ENCODE measurements around the gene STH. TPM values are rescaled to one million over a fixed set of nuclear protein-coding genes. Genes with fewer than 3 reads are reported as not detected.

Gene STH
- total and polyA plus RNA-seq, 10 of the 15 experiments (the other 5 are each of a cell fraction or from before 2014, with no cell fraction given), result not detected

DNA sequence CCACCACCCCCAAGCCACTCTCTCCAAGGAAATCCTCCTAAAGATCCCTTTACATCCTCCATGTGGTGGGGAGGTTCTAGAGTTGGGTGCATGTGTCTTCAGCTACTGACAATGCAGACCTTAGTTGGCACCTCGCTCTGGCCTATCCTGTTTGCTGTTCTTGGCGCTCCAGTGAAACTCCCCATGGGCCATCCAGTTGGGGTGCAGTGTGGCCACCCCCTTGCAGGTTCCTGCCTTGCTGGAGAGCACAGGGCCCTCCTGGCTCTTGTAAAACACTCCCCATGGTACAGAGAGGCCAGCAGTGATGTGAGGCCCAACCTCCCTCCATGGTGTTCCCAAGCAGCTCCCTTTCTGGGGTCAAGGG lies 22.7 kb upstream of the STH start (continued):
- TF ChIP-seq, protein P1, sequence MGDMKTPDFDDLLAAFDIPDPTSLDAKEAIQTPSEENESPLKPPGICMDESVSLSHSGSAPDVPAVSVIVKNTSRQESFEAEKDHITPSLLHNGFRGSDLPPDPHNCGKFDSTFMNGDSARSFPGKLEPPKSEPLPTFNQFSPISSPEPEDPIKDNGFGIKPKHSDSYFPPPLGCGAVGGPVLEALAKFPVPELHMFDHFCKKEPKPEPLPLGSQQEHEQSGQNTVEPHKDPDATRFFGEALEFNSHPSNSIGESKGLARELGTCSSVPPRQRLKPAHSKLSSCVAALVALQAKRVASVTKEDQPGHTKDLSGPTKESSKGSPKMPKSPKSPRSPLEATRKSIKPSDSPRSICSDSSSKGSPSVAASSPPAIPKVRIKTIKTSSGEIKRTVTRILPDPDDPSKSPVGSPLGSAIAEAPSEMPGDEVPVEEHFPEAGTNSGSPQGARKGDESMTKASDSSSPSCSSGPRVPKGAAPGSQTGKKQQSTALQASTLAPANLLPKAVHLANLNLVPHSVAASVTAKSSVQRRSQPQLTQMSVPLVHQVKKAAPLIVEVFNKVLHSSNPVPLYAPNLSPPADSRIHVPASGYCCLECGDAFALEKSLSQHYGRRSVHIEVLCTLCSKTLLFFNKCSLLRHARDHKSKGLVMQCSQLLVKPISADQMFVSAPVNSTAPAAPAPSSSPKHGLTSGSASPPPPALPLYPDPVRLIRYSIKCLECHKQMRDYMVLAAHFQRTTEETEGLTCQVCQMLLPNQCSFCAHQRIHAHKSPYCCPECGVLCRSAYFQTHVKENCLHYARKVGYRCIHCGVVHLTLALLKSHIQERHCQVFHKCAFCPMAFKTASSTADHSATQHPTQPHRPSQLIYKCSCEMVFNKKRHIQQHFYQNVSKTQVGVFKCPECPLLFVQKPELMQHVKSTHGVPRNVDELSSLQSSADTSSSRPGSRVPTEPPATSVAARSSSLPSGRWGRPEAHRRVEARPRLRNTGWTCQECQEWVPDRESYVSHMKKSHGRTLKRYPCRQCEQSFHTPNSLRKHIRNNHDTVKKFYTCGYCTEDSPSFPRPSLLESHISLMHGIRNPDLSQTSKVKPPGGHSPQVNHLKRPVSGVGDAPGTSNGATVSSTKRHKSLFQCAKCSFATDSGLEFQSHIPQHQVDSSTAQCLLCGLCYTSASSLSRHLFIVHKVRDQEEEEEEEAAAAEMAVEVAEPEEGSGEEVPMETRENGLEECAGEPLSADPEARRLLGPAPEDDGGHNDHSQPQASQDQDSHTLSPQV (IDR thresholded peaks at IDR 0.05), result no peak
- TF ChIP-seq, protein P2, sequence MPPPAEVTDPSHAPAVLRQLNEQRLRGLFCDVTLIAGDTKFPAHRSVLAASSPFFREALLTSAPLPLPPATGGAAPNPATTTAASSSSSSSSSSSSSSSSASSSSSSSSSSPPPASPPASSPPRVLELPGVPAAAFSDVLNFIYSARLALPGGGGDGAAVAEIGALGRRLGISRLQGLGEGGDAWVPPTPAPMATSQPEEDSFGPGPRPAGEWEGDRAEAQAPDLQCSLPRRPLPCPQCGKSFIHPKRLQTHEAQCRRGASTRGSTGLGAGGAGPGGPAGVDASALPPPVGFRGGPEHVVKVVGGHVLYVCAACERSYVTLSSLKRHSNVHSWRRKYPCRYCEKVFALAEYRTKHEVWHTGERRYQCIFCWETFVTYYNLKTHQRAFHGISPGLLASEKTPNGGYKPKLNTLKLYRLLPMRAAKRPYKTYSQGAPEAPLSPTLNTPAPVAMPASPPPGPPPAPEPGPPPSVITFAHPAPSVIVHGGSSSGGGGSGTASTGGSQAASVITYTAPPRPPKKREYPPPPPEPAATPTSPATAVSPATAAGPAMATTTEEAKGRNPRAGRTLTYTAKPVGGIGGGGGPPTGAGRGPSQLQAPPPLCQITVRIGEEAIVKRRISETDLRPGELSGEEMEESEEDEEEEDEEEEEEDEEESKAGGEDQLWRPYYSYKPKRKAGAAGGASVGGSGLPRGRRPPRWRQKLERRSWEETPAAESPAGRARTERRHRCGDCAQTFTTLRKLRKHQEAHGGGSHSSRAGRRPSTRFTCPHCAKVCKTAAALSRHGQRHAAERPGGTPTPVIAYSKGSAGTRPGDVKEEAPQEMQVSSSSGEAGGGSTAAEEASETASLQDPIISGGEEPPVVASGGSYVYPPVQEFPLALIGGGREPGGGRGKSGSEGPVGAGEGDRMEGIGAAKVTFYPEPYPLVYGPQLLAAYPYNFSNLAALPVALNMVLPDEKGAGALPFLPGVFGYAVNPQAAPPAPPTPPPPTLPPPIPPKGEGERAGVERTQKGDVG (CRISPR knock-in tag; IDR thresholded peaks at IDR 0.05), result no peak
- TF ChIP-seq CHD4 (IDR thresholded peaks at IDR 0.05) (no peak), BRCA1 (IDR thresholded peaks at IDR 0.05; ENCODE audit: low read depth, low read length) (no peak), SPI1 (IDR thresholded peaks at IDR 0.05; ENCODE audit: borderline replicate concordance, insufficient read depth, low read depth, low read length) (no peak)
- TF ChIP-seq, protein P3, sequence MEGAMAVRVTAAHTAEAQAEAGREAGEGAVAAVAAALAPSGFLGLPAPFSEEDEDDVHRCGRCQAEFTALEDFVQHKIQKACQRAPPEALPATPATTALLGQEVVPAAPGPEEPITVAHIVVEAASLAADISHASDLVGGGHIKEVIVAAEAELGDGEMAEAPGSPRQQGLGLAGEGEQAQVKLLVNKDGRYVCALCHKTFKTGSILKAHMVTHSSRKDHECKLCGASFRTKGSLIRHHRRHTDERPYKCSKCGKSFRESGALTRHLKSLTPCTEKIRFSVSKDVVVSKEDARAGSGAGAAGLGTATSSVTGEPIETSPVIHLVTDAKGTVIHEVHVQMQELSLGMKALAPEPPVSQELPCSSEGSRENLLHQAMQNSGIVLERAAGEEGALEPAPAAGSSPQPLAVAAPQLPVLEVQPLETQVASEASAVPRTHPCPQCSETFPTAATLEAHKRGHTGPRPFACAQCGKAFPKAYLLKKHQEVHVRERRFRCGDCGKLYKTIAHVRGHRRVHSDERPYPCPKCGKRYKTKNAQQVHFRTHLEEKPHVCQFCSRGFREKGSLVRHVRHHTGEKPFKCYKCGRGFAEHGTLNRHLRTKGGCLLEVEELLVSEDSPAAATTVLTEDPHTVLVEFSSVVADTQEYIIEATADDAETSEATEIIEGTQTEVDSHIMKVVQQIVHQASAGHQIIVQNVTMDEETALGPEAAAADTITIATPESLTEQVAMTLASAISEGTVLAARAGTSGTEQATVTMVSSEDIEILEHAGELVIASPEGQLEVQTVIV (IDR thresholded peaks at IDR 0.05; ENCODE audit: borderline replicate concordance, partially characterized antibody), result no peak
- TF ChIP-seq, protein P4, sequence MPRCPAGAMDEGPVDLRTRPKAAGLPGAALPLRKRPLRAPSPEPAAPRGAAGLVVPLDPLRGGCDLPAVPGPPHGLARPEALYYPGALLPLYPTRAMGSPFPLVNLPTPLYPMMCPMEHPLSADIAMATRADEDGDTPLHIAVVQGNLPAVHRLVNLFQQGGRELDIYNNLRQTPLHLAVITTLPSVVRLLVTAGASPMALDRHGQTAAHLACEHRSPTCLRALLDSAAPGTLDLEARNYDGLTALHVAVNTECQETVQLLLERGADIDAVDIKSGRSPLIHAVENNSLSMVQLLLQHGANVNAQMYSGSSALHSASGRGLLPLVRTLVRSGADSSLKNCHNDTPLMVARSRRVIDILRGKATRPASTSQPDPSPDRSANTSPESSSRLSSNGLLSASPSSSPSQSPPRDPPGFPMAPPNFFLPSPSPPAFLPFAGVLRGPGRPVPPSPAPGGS (IDR thresholded peaks at IDR 0.05; ENCODE audit: borderline replicate concordance, insufficient read depth, low read depth, low read length, poor library complexity, severe bottlenecking), result no peak

Data from GM12878 (cell line).